HEK293T (cell line): Measurements from ENCODE around the gene TCP11.

Experiments
- BHLHE40 ChIP-seq: fragments of 450-650 bp; IDR thresholded peaks from 2 replicates; pipeline ENCODE4 v1.6.1; 2016; ENCODE audit warnings: mild to moderate bottlenecking, moderate library complexity, borderline replicate concordance
- CTBP1 ChIP-seq: fragments of 450-650 bp; IDR thresholded peaks from 2 replicates; pipeline ENCODE4 v1.6.1; 2016; ENCODE audit warnings: borderline replicate concordance
- FOXM1 ChIP-seq: fragments of 450-650 bp; IDR thresholded peaks from 2 replicates; pipeline ENCODE4 v1.6.1; 2017; ENCODE audit warnings: mild to moderate bottlenecking, borderline replicate concordance
- SP1 ChIP-seq: fragments of 450-650 bp; IDR thresholded peaks from 2 replicates; pipeline ENCODE4 v1.6.1; 2017
- SUZ12 ChIP-seq: fragments of 450-650 bp; IDR thresholded peaks from 2 replicates; pipeline ENCODE4 v1.6.1; 2016; ENCODE audit warnings: mild to moderate bottlenecking
- TARDBP ChIP-seq: fragments of 450-650 bp; IDR thresholded peaks from 2 replicates; pipeline ENCODE4 v1.6.1; 2016

DNA sequence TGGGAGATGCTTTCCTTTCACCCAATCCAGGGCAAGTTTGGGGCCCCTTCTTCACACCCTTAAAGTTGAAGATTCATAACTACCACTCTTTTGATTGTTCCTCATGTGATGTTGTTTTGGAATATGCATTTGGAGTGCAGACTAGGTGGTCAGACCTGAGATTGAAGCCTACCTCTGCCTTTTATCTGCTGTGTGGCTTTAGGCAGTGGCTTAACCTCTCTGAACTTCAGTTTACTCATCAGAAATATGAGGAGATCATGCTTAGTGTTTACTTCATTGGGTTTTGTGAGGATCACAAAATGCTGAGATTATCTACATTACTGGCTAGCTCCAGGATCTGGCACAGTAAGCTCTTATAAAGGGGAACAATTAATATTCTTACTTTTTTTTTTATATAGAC lies 26.4 kb upstream of the TCP11 start:
- TF ChIP-seq TARDBP: no peak
- no peak for TF ChIP-seq CTBP1
- no peak for TF ChIP-seq SUZ12
- no peak for TF ChIP-seq BHLHE40
- no peak for TF ChIP-seq SP1
- no peak for TF ChIP-seq FOXM1
